GM21528 (cell line): ENCODE results near the gene SLC10A7.
A peak's percentile ranks its signal among the peaks of the same experiment; 100 is the strongest.

Experiments
- ATAC-seq: cut with Tn5 transposase; IDR thresholded peaks from one replicate; pipeline ENCODE4 v1.9.1; 2021; ENCODE audit warnings: mild to moderate bottlenecking, moderate library complexity; ENCODE audit not compliant: unreplicated experiment, low FRiP score

Gene SLC10A7

DNA sequence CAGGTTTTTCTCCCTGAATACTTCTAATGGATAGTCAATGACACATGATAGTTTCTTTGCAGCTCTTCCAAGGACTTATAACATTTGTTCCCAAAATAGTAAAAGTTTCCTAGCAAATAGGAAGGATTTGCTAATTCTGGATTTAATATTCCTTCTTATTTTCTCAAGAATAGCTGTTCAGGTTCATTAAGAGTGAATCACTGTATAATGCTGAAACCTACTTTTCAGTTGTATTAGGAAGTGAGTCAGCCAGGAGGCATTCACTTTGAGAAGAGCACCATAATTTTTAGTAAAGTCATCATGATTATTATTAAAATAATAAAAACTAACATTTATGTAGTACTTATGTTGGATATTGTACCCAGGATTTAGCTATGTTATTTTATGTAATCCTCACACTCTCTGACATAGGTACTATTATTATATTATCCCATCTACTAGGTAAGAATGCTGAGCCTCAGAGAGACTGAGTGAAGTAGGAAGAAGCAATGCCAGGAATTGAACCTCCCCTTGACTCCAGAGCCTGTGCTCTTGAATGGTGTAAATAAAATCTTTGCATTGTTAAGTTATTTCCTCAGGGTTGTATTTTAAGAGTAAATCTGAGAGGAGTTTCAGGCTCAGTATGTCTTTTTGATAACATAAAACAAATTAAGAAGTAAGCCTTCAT lies 192.6 kb downstream of the SLC10A7 start:
- ATAC-seq = no peak

DNA sequence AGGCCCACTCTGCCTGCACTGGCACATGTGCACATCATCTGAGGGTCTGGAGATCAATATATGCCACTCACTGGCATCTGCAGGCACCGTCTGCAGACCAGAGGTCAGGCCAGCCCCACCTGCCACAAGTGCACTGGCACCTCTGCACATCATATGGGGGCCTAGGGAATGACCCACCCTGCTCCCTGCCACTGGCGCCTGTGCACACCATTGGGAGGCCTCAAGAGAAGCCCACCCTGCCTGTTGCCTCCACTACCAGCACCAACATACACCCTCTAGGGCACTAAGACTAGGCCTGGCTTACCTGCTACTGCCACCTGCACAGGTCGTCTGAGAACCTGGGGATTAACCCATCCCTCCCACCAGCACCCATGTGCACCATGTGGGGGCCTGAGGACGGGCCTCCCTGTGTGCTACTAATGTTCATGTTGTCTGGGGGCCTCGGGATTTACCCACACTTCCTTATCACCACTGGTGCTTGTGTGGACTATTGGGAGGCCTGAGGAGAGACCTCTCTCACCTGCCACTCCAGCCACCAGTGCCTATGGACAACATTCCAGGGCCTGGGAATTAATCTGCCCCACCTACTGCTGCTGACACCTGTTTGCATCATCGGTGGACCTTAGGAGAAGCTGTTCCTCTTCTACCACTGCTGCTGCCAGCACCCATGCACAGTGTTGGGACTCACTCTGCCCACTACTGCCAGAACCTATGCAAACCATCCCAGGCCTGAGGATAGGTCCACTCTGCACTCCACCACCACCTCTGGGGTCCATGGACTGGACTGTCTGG lies 193.7 kb downstream of the SLC10A7 start:
- no peak for ATAC-seq

DNA sequence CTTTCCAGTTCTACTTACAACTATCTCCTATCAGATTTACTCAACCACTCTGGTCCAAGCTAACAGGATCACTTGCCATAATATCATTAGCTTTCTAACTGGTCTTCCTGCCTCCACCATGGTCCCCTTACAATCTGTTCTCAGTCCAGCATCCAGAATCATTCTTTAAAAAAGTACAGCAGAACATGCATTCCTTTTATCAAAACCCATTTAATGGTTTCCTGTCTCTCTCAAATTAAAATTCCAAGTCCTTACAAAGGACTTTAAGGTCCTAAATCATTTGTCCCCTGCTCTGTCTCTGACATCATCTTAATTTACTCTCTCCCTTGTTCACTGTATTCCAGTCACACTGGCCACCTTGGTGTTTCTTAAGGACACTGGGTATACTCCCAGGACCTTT lies 202.8 kb downstream of the SLC10A7 start:
- ATAC-seq = no peak

DNA sequence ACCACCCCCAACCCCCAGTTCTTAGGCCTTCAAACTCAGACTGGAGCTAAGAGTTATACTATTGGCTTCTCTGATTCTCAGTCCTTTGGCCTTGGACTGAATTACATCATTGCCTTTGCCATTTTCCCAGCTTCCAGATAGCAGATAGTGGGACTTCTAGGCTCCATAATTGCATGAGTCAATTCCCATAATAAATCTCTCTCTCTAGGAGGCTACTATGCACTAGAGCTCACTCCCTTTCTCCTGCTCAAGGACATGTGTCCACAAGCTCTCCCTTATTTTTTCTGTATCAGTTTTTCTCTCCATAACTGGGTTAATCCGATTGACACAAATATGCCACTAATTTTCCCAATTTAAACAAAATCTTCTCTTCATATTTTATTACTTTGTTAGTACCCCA lies 204.0 kb downstream of the SLC10A7 start:
- ATAC-seq = no peak

DNA sequence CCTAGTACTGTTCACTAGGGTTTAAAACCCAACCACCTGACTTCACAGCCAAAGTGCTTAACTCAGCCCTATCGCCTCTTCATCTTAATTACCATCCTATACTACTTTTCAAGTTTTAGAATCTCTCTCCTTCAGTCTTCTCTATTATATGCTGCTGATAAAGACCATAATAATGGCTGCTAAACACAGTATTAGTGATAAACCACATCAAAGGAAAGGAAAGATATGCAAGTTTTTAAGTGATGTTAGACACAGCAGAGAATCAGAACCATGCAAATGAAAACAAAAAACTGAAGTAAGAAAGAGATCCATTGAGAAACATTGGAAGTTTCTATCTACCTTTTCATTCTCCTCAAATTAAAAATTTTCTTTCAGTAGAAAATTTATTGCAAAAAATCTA lies 206.6 kb downstream of the SLC10A7 start:
- no peak for ATAC-seq

DNA sequence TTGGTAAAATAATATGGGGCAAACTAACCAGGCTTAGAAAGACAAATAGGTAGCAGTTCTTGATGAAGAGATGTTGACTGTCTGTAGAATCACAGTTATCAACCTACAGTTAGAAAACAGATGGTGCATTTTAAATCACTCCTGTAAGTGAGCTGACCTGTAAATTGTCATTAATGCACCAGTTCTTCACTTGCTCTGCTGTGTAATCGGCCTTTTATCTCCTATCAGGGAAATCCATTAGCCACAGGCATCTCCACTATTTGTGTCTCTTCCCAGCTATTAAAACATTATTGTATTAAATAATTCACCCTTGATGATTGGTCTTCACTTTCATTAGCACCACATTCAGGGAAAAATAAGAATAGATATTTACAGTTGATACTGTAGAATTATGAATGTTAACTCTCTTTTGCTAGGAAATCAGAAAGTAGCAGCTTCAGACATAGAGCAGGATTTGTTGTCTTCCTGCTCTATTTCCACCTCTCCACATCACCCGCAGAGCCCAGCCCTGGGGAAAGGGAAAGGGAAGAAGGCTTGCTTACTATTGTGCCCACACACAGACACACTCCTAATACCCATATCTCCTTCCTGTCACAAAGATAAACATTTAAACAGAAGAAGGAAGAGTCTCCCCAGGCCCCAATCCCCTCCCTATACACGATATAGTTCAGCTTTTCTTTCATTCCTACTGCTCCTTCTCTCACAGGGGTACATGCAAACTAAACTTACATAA lies 210.3 kb downstream of the SLC10A7 start:
- no peak for ATAC-seq

DNA sequence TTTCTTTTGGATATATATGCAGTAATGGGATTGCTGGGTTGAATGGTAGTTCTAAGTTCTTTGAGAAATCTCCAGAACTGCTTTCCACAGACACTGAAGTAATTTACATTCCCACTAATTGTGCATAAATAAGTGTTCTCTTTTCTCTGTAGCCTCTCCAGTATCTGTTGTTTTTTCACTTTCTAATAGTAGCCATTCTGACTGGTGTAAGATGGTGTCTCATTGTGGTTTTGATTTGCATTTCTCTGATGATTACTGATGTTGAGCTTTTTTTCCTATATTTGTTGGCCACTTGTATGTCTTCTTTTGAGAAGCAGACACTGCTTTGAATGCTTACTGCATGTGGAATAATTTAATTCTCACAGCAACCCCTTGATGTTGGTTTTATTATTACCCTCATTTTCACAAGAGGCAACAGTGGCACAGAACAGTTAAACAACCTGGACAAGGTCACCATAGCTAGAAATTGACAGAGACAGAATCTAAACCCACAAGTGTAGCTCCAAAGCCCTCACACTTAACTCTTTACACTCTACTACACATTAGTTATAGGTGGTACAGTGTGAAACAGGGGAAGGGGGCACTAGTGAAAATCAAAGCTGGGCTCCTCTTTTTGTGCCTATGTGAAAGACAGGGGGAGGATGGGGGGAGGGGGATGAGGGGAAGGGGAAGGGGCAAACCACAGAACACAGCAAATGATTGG lies 211.3 kb downstream of the SLC10A7 start:
- peak; percentile 92 for ATAC-seq

DNA sequence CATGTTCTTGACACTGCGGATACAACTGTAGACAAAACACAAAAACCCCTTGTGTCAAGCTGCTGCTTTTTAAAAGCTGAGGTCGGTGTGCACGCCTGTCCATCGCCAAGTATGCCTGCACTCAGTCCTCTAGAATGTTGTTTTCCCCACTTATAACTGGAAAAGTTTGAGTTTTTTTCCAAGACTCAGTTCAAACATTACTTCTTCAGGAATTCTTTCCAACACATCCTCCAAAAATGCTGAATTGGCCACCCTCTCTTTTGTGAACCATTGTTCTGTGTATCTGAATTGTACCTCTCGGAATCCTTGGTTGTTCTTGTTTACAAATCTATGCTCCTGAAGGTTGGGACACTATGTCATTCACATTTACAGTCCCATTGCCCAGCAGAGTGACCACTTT lies 212.8 kb downstream of the SLC10A7 start:
- ATAC-seq = no peak

DNA sequence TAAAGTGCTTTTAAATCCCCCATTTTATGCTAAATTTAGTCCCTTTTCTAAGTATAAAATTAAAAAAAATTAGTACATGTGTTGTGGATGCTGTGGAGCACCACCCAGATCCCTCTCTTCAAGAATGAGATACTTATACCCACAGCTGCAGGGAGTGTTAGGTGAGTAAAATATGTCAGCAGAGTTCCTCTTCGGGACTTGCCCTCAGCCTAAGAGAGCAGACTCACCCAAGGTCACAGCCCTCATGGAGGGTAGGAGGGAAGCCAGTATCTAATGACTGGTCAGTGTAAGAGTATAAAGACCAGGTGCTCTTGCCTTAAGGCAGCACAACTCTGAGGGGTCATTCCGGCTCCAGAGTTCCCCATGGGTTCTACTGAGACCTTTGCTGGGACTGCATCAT lies 218.9 kb downstream of the SLC10A7 start:
- no peak for ATAC-seq

DNA sequence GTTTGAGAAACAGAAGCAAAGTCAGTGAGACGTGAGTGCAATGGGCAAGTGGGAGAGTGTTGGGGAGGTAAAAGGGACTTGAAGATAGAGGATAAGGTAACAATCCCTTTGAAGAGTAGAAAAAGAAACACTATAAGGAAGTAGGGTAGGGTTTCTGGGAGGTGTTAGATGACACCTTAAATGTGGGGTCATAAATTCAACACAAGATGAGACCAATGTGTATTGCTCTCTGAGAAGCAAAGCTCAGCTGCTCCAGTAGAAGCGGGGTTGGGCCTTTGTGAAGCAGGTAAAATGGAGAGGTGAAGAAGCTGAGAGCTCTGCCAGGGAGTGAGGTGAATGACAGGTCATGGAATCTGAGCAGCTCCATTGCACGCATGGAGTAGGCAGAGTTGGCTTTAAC lies 222.1 kb downstream of the SLC10A7 start:
- no peak for ATAC-seq

DNA sequence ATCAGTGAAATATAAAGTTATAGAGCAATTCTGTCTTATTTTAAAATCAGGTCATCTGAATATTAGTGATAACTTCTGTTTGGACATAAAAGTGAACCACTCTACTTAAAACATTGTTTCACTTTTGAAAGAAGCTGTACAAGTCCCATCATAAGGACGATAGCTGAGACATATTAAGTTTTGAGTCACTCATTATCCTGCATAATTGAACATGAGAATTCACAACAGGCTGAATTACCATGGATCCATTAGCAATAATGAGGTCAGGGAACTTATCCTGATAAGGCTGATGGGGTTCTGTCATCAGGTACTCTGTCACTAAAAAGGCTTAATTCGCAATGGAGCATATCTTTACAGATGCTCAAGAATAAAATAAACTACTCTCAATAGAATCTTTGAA lies 227.0 kb downstream of the SLC10A7 start:
- ATAC-seq = no peak

DNA sequence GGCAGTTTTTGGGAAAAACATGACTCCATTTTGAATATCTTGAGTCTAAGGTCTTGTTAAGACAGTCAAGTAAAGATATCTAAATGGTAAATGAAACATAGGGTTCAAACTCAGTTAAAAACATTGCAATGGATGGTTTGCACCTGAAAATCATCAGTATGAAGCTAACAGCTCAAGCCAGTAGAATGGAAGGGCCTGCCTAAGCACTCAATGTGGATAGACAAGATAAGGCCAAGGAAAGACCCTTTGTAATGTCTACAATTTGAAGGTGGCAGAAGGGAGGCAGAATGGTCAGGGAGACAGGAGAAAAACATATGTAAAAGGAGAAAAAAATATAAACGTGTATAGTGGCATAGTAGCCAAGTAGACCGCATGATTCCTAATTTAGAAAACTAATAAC lies 229.2 kb downstream of the SLC10A7 start:
- ATAC-seq = no peak

DNA sequence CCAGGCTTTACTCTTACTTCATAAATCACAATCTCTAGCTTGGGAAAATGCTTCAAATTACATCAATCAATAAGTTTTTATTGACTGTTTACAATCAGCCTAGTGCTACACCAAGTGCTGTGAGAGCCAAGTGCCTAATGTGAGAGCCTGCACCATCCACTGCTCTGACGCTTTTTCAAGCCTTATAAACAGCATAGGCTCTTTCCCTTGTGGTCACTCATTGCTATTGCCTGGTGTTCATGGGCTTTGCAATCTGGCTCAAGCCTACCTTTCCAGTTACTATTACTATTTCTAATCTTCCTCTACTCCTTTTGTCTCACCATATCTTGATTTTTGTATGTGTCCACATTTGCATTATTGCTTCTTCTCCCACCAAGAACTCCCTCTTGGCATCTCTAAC lies 230.4 kb downstream of the SLC10A7 start:
- no peak for ATAC-seq

DNA sequence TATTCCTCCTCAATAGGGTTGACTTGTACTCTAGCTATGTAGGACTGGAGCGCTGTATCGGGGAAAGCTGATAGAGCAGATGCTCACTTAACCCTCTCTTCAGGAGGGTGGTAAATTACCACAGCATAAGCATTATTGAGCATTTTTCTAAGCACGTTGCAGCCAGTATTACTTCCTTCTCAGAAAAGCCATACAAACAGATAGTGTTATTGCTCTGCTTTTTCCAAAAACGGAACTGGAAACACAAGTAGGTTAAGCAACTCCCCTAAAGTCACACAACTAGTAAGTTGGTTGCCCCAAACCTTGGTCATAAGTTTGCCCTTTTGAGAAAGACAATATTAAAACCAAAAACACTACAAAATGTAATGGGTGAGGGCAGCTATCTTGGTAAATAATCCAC lies 233.5 kb downstream of the SLC10A7 start:
- ATAC-seq = no peak

DNA sequence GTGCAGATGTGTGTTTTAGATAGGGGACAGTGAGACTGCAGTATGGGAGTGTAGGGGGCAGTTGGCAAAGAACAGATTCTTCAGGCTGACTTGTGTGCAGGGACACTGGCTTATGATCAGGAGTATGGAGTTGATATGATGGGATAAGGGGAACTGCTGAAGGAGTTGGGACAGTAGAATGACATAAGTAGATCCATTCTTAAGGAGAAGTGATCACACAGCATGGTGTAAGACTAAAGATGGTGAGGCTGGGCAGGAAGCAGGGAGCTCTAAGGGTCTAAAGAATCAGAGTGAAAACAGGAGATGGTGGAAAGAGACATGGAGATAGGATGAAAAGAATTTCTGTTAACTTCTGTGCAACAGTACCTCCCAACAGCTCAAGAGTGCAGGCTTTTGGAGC lies 236.7 kb downstream of the SLC10A7 start:
- ATAC-seq = no peak

DNA sequence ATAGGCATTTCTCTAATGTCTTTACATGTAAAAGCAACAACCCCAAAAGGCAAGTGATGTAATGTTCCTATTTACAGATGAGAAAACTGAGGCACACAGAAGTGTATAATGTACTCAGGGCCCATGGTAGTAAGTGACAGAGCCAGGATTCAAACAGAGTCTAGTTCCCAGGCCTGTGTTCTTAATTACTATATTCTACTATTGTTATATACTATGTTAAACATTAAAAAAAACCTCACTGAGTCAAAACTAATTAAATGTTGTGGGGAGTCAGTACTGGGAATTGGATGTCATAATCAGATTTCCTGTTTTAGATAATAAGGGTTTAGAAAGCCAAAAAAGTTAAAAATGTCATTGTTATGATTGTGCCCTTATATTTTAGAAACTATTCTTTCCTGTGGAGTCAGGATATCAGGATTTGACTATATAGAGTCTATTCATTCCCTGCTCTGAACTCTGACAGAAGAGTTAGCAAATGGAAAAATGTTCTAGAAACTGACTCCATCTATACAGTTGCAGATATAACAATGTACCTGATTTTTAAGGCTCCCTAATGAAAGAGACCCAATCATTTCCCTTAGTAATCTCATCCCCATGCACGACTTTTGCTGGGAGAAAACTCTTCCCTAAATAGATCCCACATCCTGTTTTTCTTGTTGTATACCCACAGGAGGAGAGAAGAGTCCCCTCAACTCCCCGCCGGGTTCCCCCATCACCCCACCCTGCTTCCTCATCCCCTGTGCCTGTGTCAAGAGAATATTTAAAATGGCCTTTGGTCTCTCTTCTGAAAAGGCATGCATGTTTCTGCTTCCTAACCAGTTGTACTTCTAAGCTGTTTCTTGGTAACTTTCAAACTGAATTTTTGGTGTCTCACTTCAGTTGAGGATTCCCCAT lies 237.7 kb downstream of the SLC10A7 start:
- no peak for ATAC-seq

DNA sequence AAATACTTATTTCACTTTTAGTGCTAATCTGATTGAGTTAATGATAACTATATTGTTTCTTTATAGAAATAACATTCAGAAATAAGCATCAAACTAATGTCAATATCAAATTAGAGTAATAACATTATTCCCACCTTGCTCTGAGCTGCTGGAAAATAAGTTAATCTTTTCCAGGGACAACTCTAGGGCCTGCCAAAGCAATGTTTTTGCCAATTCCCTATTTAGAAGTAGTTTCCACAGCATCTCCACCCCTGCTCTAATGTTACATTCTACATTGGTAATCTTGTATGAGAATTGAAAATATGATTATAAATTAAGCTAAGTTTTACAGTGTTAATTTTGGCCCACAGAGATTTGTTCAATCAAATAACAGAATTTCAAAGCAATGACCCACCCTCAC lies 239.1 kb downstream of the SLC10A7 start:
- no peak for ATAC-seq

DNA sequence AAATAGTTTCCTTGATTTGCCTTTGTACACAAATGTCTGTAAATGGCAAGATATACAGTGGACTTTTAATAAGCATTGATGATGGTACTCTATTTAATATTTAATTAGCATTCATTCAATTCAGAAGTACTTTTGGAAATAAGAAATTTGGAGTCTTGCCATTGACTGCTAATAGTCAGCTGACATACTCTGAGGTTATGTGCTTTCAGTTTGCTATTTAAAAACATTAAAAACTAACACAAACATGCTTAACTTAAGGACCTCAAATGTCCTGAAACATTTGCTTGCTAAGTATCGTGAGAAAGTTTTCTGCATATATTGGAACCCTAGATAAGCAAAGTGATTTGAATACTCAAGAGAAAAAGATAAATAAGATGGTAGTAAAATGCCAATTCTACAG lies 242.8 kb downstream of the SLC10A7 start:
- no peak for ATAC-seq

DNA sequence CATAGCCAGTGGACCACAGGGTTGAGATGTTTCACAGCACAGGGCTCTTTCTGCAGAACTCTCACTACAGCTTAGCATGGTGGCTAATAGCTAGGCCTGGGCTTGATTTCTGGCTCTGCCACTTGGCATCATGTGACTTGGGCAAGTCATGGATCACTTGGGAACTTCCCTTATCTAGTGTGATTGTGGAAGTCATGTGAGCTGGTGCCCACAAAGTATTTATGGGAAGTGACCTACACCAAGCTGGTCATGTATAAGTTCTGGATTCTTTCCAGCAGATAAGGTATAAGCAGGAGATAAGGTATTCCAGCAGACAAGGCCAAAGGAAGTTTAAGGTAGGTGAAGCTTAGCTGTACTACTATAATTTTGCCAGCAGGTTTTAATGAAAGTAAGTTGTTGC lies 246.4 kb downstream of the SLC10A7 start:
- ATAC-seq = no peak

DNA sequence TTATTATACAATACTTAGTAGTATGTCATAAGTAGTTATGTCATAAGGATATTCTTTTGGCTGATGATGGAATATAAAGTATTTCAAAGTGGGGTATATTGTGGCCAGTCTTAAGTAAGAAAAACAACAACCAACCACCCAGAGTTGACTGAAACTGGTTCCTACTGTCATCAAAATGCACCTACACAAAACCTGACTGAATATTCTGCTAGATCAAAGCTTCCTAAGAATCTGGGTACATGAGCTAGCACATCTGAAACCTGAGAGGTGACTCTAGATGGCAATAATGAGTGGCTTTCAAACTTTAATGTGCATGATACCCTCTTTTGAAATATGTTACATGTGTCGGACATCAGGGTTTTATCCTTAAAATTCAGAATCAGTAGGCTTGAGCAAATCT lies 247.0 kb downstream of the SLC10A7 start:
- ATAC-seq = no peak
